ENCODE results near the gene FAM181B. TPM values are rescaled to one million over a fixed set of nuclear protein-coding genes. Genes with fewer than 3 reads are reported as not detected.

FAM181B gene
- total and polyA plus RNA-seq, 7 donors: 0.03 to 0.14 (median 0.06) TPM

- TF ChIP-seq CTCF (IDR thresholded peaks at IDR 0.05): no peak
- DNase-seq (no peak), ATAC-seq (peak in 1 of 4 donors; percentile 49)
- H3K36me3 ChIP-seq (ENCODE audit: insufficient read depth in 1 of 2, low read depth in 1 of 2): no peaks in the 10 kb centered on the region
- H3K27ac ChIP-seq: no peak overlapping the region
- no peaks in the 10 kb centered on the region for H3K9me3 ChIP-seq
- intact Hi-C loops (cut with DNase I): loop anchor here (2.0 to 10.0 kb wide), 4 partner anchors 145 to 1098 kb away; no protein-coding TSS in a partner anchor
- no peak overlapping the region for H3K4me3 ChIP-seq
- H3K4me1 ChIP-seq: no peaks in the 10 kb centered on the region
- no peaks in the 10 kb centered on the region for H3K27me3 ChIP-seq (ENCODE audit: insufficient read depth in 3 of 3, low read length in 2 of 3)
- WGBS, 3 donors: 49 to 65% (median 51%) methylated on average over 5 of the region's 5 CpGs
Measured at GRCh38 chr11:82719361-82720105, 14.1 kb downstream of the FAM181B start.

GRCh38 chr11:82718821-82719220 is 14.8 kb downstream of the FAM181B start:
- no peaks in the 10 kb centered on the region for H3K36me3 ChIP-seq (ENCODE audit: insufficient read depth in 1 of 2, low read depth in 1 of 2)
- intact Hi-C loops (cut with DNase I): loop anchor here (2.0 to 10.0 kb wide), 4 partner anchors 146 to 1098 kb away; no protein-coding TSS in a partner anchor
- no peaks in the 10 kb centered on the region for H3K9me3 ChIP-seq
- 23 to 39% (median 30%) methylated on average over 3 of the region's 3 CpGs for WGBS, 3 donors
- no peaks in the 10 kb centered on the region for H3K27me3 ChIP-seq (ENCODE audit: insufficient read depth in 3 of 3, low read length in 2 of 3)
- no peaks in the 10 kb centered on the region for H3K4me1 ChIP-seq
- no peak overlapping the region for H3K4me3 ChIP-seq
- DNase-seq: no peak
- no peak for TF ChIP-seq CTCF (IDR thresholded peaks at IDR 0.05)
- no peak overlapping the region for H3K27ac ChIP-seq
- ATAC-seq: no peak

- no peak overlapping the region for H3K4me3 ChIP-seq
- intact Hi-C loops (cut with DNase I): loop anchor here (2.0 to 10.0 kb wide), 4 partner anchors 146 to 1099 kb away; no protein-coding TSS in a partner anchor
- TF ChIP-seq CTCF (IDR thresholded peaks at IDR 0.05): peak; percentile 71
- H3K27ac ChIP-seq: no peak overlapping the region
- no peaks in the 10 kb centered on the region for H3K27me3 ChIP-seq (ENCODE audit: insufficient read depth in 3 of 3, low read length in 2 of 3)
- no peaks in the 10 kb centered on the region for H3K4me1 ChIP-seq
- no peak for DNase-seq
- 21 to 22% (median 22%) methylated on average over 5 of the region's 5 CpGs for WGBS, 3 donors
- H3K9me3 ChIP-seq: no peaks in the 10 kb centered on the region
- H3K36me3 ChIP-seq (ENCODE audit: insufficient read depth in 1 of 2, low read depth in 1 of 2): no peaks in the 10 kb centered on the region
- ATAC-seq: peak in 3 of 4 donors; percentile 50 to 83 (median 56)
Measured at GRCh38 chr11:82718307-82718706, 15.4 kb downstream of the FAM181B start.

- Histone ChIP-seq H3K36me3 (ENCODE audit: insufficient read depth in 1 of 2, low read depth in 1 of 2) (no peaks in the 10 kb centered on the region), H3K4me1 (no peaks in the 10 kb centered on the region), H3K9me3 (no peaks in the 10 kb centered on the region), H3K4me3 (no peak overlapping the region), H3K27me3 (ENCODE audit: insufficient read depth in 3 of 3, low read length in 2 of 3) (peaks cover 0 to 7% (median 4%) of the 10 kb centered on the region in 3 donors), H3K27ac (no peak overlapping the region)
- WGBS, 3 donors: 59 to 64% (median 62%) methylated on average over 14 of the region's 14 CpGs
- no peak for TF ChIP-seq CTCF (IDR thresholded peaks at IDR 0.05)
- intact Hi-C loops (cut with DNase I): loop anchor here (5.0 to 10.0 kb wide), 2 partner anchors 1100 to 1103 kb away; no protein-coding TSS in a partner anchor
- DNase-seq (no peak), ATAC-seq (no peak)
Measured at GRCh38 chr11:82714346-82715174, 19.1 kb downstream of the FAM181B start.

Measured in psoas muscle (tissue), 8 donors.